CD4-positive, alpha-beta T cell (primary cell): Measurements from ENCODE around the gene NET1. TPM values are rescaled to one million over a fixed set of nuclear protein-coding genes. Genes with fewer than 3 reads are reported as not detected.

Experiments used
- ATAC-seq: fragments of 200-7000 bp; cut with Tn5 transposase; one replicate; pipeline ENCODE4 v1.10.0; 2022; ENCODE audit warnings: mild to moderate bottlenecking; ENCODE audit not compliant: poor library complexity
- CTCF ChIA-PET: fragments of 350-600 bp; sonication (Branson Sonifier 250); formaldehyde crosslinking; loops from one replicate; lab custom pipeline; 2021; ENCODE audit warnings: antibody characterized with exemption, inconsistent platforms; lab: Charles Lee
- POLR2A ChIA-PET: fragments of 350-600 bp; sonication (Branson Sonifier 250); formaldehyde crosslinking; loops from one replicate; lab custom pipeline; 2021; ENCODE audit warnings: antibody characterized with exemption, inconsistent platforms; lab: Charles Lee
- DNase-seq, 14 experiments: peaks; one replicate each; pipeline ENCODE4 v3.0.0-alpha.2; 2013 to 2020; ENCODE audit warnings: mixed read lengths in 2 of 14
- H3K27ac ChIP-seq, 2 donors: one replicate each; pipeline versions ENCODE4 v1.5.1 to v1.7.0; 2013; ENCODE audit warnings: low read length in 2 of 2, low read depth in 1 of 2, mild to moderate bottlenecking in 1 of 2
- H3K27me3 ChIP-seq, 2 experiments: 1 replicate in 1 of 2; 2 replicates in 1 of 2; pipeline versions ENCODE4 v1.6.1 to v1.7.0; 2013; ENCODE audit warnings: low read length in 2 of 2, control low read depth in 1 of 2, mild to moderate bottlenecking in 1 of 2, moderate library complexity in 1 of 2; ENCODE audit not compliant: insufficient read depth in 2 of 2, control insufficient read depth in 1 of 2
- H3K36me3 ChIP-seq: one replicate; pipeline ENCODE4 v1.6.1; 2013; ENCODE audit warnings: low read length, control low read depth; ENCODE audit not compliant: insufficient read depth
- H3K4me1 ChIP-seq: one replicate; pipeline ENCODE4 v1.6.1; 2013; ENCODE audit warnings: low read length, control low read depth; ENCODE audit not compliant: insufficient read depth
- H3K4me3 ChIP-seq: one replicate; pipeline ENCODE4 v1.5.1; 2013; ENCODE audit warnings: mild to moderate bottlenecking, low read length, moderate library complexity
- H3K9me3 ChIP-seq, 2 experiments: 1 replicate in 1 of 2; 2 replicates in 1 of 2; pipeline versions ENCODE4 v1.6.1 to v1.7.0; 2013; ENCODE audit warnings: low read length in 2 of 2, mild to moderate bottlenecking in 2 of 2, control low read depth in 1 of 2, moderate library complexity in 1 of 2; ENCODE audit not compliant: control insufficient read depth in 1 of 2, insufficient read depth in 1 of 2
- H3K27ac Mint-ChIP-seq: one replicate; pipeline ENCODE4 v1.8.0; 2020; ENCODE audit warnings: mixed read lengths
- H3K27me3 Mint-ChIP-seq: one replicate; pipeline ENCODE4 v1.8.0; 2021; ENCODE audit warnings: mixed read lengths
- H3K36me3 Mint-ChIP-seq: one replicate; pipeline ENCODE4 v1.8.0; 2021; ENCODE audit warnings: low read depth, mixed read lengths
- H3K4me1 Mint-ChIP-seq: one replicate; pipeline ENCODE4 v1.8.0; 2021; ENCODE audit warnings: low read depth, mixed read lengths
- H3K4me3 Mint-ChIP-seq: one replicate; pipeline ENCODE4 v1.8.0; 2020; ENCODE audit warnings: mild to moderate bottlenecking, mixed read lengths
- H3K9me3 Mint-ChIP-seq: one replicate; pipeline ENCODE4 v1.8.0; 2020; ENCODE audit warnings: mixed read lengths
- CTCF ChIP-seq: fragments of 200-600 bp; IDR thresholded peaks from one replicate; pipeline ENCODE4 v1.8.0; 2022; ENCODE audit warnings: antibody characterized with exemption, mild to moderate bottlenecking
- intact Hi-C, 2 experiments: fragments of 100-400 bp; cut with DNase I in 1 of 2; cut with micrococcal nuclease in 1 of 2; formaldehyde crosslinking; loops; one replicate each; pipeline versions ENCODE4 v1.15.1 to v1.9.0; 2023 to 2025; cut with DNase I, micrococcal nuclease
- total RNA-seq, 174 experiments: library from RNA in 2 of 174; stranded (reverse) in 2 of 174; gene quantifications; one replicate each; pipeline ENCODE4 v1.2.3 and lab custom pipeline; 2021 to 2026

NET1 gene
- total RNA-seq, 2 experiments from 2014 or later: 29.0 to 30.5 TPM

- no peaks in the 10 kb centered on the region for H3K9me3 Mint-ChIP-seq
- DNase-seq (no peak), ATAC-seq (no peak)
- no peak overlapping the region for H3K27ac Mint-ChIP-seq
- H3K27ac ChIP-seq: no peak overlapping the region
- H3K36me3 ChIP-seq: no peaks in the 10 kb centered on the region
- H3K4me3 Mint-ChIP-seq: no peak overlapping the region
- ChIA-PET CTCF (no interaction called here), POLR2A (no interaction called here)
- peaks cover 0 to 4% of the 10 kb centered on the region in 2 experiments for H3K9me3 ChIP-seq
- no peaks in the 10 kb centered on the region for H3K4me1 ChIP-seq
- TF ChIP-seq CTCF: no peak
- H3K36me3 Mint-ChIP-seq: no peaks in the 10 kb centered on the region
- intact Hi-C loops: no loop called here
- no peak overlapping the region for H3K4me3 ChIP-seq
- H3K27me3 Mint-ChIP-seq: no peaks in the 10 kb centered on the region
- no peaks in the 10 kb centered on the region for H3K4me1 Mint-ChIP-seq
- H3K27me3 ChIP-seq: no peaks in the 10 kb centered on the region
Observed at GRCh38 chr10:5479481-5480161, 67.3 kb downstream of the NET1 start.

- ATAC-seq (no peak), DNase-seq (no peak)
- Histone ChIP-seq H3K27me3 (no peaks in the 10 kb centered on the region), H3K27ac (no peak overlapping the region), H3K9me3 (peaks cover 0 to 4% of the 10 kb centered on the region in 2 experiments), H3K36me3 (no peaks in the 10 kb centered on the region), H3K4me3 (no peak overlapping the region), H3K4me1 (no peaks in the 10 kb centered on the region)
- Mint-ChIP-seq H3K9me3 (no peaks in the 10 kb centered on the region), H3K4me3 (no peak overlapping the region), H3K27me3 (no peaks in the 10 kb centered on the region), H3K4me1 (no peaks in the 10 kb centered on the region), H3K36me3 (no peaks in the 10 kb centered on the region), H3K27ac (no peak overlapping the region)
- CTCF ChIA-PET: no interaction called here
- TF ChIP-seq CTCF: no peak
- POLR2A ChIA-PET: no interaction called here
- intact Hi-C loops: no loop called here
Observed at GRCh38 chr10:5480162-5480941, 68.0 kb downstream of the NET1 start.

GRCh38 chr10:5481121-5481520, 68.8 kb downstream of the NET1 start:
- Histone ChIP-seq H3K9me3 (peaks cover 0 to 4% of the 10 kb centered on the region in 2 experiments), H3K27ac (no peak overlapping the region), H3K27me3 (no peaks in the 10 kb centered on the region), H3K36me3 (no peaks in the 10 kb centered on the region), H3K4me1 (no peaks in the 10 kb centered on the region), H3K4me3 (no peak overlapping the region)
- ATAC-seq (no peak), DNase-seq (no peak)
- intact Hi-C loops: no loop called here
- ChIA-PET CTCF (no interaction called here), POLR2A (no interaction called here)
- no peak for TF ChIP-seq CTCF
- H3K4me1 Mint-ChIP-seq: no peaks in the 10 kb centered on the region
- H3K4me3 Mint-ChIP-seq: no peak overlapping the region
- H3K9me3 Mint-ChIP-seq: no peaks in the 10 kb centered on the region
- H3K27ac Mint-ChIP-seq: no peak overlapping the region
- no peaks in the 10 kb centered on the region for H3K27me3 Mint-ChIP-seq
- H3K36me3 Mint-ChIP-seq: no peaks in the 10 kb centered on the region
